Activated naive CD4-positive, alpha-beta T cell (primary cell): ENCODE data around the gene KANSL1L.

Experiments
- DNase-seq, 4 experiments: peaks; one replicate each; lab custom pipeline; 2025; lab: John Stamatoyannopoulos, UW

Gene KANSL1L

DNA sequence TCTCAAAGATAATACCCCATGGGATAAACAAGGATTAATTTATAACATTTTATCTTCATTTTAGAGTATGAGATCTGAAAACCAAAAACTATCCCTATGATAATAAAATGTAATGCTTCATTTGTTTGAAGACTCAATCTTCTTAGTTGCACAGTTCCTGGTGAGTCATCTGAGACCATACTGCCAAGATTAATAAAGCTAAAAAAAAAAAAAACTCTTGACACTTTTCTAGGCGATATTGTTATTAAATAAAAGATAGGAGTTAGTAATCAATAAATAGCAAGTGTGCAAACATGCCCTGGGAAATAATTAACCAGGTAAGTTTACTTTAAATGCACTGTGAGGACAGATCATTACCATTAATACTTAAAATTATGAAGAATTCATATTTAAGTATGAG is 84.9 kb downstream of the KANSL1L start:
- no peak for DNase-seq

- DNase-seq, result no peak
These were observed 98.2 kb downstream of the KANSL1L start for GRCh38 chr2:210072922-210073509.

DNA sequence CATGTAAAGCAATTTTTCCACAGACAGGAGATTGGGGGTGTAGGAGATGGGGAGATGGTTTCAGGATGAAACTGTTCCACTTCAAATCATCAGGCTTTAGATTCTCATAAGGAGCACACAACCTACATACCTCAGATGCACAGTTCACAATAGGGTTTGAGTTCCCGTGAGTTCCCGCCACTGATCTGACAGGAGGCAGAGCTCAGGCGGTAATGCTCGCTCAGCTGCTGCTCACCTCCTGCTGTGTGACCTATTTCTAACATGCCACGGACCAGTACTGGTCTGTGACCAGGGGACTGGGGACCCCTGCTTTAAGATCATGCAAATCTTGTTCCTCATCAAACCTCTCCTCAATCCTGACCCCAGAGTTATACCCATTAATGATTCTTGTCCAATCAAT is 98.7 kb downstream of the KANSL1L start:
- DNase-seq, result no peak

GRCh38 chr2:210063306-210063705 is 107.9 kb downstream of the KANSL1L start:
- no peak for DNase-seq

- DNase-seq, result no peak
These were observed 115.4 kb downstream of the KANSL1L start for GRCh38 chr2:210055825-210056224.

DNA sequence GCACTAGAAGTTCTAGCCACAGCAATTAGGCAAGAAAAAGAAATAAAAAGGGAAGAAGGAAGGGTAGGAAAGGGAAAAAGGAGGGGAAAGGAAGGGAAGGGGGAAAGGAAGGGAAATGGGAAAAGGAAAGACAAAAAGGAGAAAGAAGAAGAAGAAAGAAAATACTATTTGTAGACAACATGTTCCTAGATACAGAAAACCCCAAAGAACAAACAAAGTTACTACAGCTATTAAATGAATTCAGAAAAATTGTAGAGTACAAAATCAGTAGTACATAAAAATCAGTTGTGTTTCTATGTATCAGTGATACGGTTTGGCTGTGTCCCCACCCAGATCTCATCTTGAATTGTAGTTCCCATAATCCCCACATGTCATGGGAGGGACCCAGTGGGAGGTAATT is 116.5 kb downstream of the KANSL1L start:
- no peak for DNase-seq

GRCh38 chr2:210050885-210051284 is 120.3 kb downstream of the KANSL1L start:
- no peak for DNase-seq

DNA sequence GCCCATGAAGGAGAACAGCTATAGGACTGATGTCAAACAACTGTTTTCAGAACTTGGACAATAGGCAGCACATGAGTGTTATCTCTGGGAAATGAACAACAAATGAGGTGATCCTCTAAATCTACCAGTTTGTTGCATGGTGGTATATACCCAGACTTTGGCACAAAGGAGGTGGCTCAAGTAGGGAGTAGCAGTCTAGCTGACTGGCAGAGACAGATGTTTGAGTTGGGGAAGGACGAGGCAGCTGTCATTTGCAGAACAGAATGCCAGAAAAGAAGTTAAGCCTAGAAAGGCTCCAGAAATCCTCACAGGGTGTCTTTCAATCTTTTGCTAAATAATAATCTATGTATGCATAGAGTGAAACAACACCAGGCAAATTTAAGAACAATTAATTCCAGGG is 121.4 kb downstream of the KANSL1L start:
- DNase-seq, result no peak

- DNase-seq, result no peak
These were observed 124.2 kb downstream of the KANSL1L start for GRCh38 chr2:210046851-210047500.

GRCh38 chr2:210038078-210038477 is 133.1 kb downstream of the KANSL1L start:
- no peak for DNase-seq

DNA sequence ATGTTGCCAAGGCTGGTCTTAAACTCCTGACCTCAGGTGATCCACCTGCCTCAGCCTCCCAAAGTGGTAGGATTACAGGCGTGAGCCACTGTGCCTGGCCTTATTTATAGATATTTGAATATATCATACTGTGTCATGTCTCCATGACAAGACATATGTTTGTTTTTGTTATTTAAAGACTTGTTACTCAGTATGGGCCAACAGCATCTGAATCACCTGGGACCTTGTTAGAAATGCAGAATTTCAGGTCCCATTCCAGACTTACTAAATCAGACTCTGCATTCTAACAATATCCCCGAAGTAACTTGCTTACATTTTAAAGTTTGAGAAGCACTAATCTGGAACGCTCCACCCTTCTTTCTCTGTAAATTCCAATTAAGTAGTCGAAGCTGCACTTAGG is 135.5 kb downstream of the KANSL1L start:
- DNase-seq, result no peak

GRCh38 chr2:210034087-210034683 is 137.0 kb downstream of the KANSL1L start:
- no peak for DNase-seq

- DNase-seq, result no peak
These were observed 143.0 kb downstream of the KANSL1L start for GRCh38 chr2:210028178-210028577.

DNA sequence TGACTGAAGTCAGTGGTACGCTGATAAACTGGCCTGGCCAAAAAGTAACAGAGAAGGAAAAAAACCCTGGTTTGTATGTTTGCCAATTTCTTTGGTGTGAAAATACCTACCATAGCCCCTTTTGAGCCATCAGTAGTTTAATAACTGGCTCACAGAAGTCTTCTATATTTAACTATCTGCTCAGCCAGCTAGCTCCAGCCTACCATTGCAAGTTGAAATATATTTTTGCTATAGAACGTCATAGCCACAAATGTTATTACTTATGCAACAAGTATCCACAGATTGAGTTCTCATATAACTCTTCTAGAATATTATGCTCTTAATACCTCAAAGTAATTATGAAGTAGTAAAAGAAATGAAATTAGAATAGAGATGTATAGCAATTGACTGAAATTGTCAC is 143.6 kb downstream of the KANSL1L start:
- DNase-seq, result no peak

DNA sequence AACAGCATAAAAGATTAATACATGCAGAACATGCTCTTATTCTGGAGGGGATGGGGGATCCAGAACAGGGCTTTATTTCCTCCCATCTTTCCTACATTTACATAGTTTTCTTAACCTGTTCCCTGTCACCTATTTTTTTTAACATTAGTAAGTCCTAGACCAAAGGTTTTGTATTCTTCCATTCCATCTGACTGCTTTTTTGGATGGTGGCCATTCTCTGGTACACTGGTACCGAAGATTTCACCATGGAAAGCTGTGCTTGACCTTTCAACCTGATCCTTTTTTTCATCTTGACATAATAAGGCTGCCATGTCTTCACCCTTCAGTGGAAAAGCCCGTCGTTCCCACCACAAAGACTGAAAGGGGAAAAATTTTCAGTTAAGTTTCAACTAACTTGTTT is 148.4 kb downstream of the KANSL1L start:
- no peak for DNase-seq

DNA sequence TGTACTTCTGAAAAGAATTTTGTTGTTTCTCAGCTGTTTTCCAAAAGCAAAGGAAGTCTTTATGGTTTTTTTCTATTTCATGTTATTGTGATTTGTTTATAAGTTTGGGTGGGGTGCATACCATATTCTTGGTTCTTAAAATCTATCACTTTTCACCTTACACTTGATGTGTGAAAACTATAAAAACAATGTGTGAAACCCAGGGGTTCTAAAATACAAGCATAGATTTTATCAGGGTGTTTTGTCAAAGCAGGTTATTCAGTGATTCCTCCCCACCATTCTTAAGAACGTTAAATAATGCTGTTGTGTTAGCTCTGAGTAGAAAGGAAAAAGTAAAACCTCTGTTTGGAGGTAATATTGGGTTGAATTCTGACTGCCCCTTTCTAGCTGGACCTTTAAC is 151.1 kb downstream of the KANSL1L start:
- DNase-seq, result no peak

GRCh38 chr2:210009896-210010295 is 161.3 kb downstream of the KANSL1L start:
- no peak for DNase-seq

GRCh38 chr2:210009126-210009525 is 162.1 kb downstream of the KANSL1L start:
- DNase-seq, result no peak

- no peak for DNase-seq
These were observed 163.3 kb downstream of the KANSL1L start for GRCh38 chr2:210007895-210008294.

DNA sequence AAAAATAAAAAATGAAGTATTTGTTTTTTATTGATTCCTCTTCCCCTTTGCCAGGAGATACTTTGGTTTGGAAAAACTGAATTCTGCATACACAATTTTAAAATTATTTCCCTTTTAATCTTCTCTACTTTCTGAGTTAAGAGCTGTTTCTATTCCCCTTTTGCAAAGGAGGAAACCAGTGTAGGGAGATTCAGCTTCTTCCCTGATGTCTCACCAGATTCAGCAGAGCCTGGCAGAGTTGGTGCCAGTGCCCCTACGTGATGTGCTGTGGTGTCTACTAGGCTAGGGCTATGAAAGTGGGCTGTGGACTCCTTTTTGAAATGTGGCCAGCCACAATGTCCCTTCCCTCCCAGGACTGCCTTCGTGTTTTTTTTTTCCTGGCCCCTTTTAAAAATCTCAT is 166.3 kb downstream of the KANSL1L start:
- no peak for DNase-seq

GRCh38 chr2:210003359-210003758 is 167.8 kb downstream of the KANSL1L start:
- DNase-seq, result no peak

DNA sequence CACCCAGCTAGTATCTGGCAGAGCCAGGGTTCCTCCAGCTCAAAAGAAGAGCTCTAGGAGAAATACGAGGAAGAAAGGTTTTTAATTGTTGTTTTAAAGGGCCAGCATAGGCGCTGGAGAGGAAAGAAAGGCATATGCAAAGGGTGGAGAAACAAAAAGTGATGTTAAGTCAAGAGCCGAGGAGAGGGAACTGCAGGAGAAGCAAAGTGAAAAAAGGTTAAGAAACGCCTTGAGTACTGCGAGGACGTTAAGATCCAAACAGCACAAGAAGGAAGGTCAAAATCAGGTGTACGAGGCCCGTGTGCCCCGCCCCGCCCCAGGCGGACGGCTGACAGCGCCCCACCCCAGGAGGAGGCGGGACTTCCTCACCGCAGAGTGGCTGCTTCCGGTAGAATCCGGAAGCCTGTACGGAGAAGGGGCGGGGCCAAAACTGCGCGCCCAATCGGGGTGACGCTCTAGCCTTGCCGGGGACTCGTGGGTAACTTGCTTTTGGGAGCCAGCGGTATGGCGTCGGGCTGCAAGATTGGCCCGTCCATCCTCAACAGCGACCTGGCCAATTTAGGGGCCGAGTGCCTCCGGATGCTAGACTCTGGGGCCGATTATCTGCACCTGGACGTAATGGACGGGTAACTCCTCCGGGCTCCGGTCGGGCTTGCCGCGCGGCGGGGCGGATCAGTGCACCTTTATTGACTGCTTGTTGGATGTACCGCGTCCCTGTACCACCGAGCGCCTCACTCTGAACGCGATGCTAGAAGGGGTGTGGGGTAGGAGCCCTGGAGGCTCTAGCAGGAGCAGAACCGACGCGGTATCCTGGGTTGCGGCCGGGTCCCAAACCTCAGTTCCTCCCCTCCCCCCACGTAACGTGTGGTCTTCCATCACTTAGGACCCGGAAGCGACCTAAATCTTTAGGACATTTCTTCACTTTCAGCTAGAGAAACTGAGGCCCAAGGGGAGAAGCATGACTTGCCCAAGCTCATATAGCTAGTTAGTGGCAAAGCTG is 168.8 kb downstream of the KANSL1L start, which contains the start of gene RPE:
TSS of gene RPE (plus strand) at position 481 of the 1,000 bp plus-strand sequence. CDS start at position 505, 24 bp downstream.
- DNase-seq, result peak; percentile 84 to 97 (median 96)
